ENCODE results near the gene KAT5.

- TF ChIP-seq CTCF (IDR thresholded peaks at IDR 0.05; ENCODE audit: insufficient read depth, low read length) (no peak), POLR2AphosphoS5 (IDR thresholded peaks at IDR 0.05; ENCODE audit: low read depth) (no peak), REST (IDR thresholded peaks at IDR 0.05; ENCODE audit: insufficient replicate concordance, low read depth) (no peak)
Measured at GRCh38 chr11:65742353-65742752, 30.3 kb downstream of the KAT5 start.

Data from HL-60 (cell line).